DMS79 treated with DMSO at 0.1 percent for 48 hours (cell line): ENCODE data around the gene SCARB2.

Experiments
- DNase-seq: peaks from one replicate; lab custom pipeline; 2025; lab: John Stamatoyannopoulos, UW

Gene SCARB2

GRCh38 chr4:76148142-76148865 is 65.3 kb downstream of the SCARB2 start, which contains the start of gene NUP54:
Gene NUP54, minus strand, starts transcription at chr4:76148397. Its CDS starts 23 bp downstream, at chr4:76148374.
- DNase-seq: peak; percentile 81

DNA sequence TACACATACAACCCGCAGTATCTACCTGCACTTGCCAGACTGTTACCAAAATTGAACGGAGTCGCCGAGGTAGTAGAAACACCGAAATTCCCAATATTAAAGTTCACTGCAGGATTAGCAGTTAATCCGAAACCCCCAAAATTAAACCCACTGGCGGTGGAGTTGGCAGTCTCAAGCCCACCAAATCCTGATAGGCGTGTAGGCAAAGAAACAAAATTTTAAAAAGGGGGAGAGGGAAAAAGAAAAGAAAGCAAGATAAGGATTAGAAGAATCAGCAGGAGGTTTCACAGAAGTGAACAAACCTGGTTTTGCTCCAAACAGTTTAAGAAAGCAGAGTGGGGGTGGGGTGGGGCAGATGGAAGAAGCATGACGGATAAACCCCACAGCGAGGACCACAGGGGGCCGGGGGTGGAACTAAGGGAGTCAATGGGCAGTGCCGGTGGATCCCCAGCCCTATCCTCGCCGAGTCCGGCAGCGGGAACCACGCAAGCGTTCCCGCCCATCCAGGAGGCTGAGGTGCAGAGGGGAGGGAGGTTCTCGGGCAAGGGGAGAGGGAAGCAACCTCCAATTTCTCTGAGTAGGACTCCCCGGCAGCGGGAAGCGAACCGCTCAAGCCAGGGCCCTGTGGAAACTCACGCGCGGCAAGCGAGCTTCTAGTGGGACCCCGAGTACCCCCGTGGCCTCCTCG is 66.0 kb downstream of the SCARB2 start:
- DNase-seq: peak; percentile 18

DNA sequence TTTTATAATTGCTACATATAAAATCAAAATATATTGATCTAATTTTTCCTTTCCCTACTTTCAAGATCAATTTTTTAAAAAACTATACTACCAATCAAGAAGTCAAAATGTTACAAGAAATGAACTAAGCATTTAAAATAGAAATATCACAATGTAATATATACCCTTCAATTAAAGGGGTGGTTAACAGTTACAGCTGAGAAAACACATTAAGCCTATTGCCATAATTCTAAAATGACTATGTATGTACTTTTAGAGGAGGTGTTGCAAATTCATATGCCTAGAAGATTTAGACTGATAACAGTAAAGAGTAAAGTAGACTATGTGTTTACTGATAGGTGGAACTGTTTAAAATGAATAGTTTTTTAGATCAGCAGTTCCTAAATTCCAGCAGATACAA is 69.1 kb downstream of the SCARB2 start:
- DNase-seq: no peak

GRCh38 chr4:76141241-76141640 is 72.4 kb downstream of the SCARB2 start:
- DNase-seq: no peak

DNA sequence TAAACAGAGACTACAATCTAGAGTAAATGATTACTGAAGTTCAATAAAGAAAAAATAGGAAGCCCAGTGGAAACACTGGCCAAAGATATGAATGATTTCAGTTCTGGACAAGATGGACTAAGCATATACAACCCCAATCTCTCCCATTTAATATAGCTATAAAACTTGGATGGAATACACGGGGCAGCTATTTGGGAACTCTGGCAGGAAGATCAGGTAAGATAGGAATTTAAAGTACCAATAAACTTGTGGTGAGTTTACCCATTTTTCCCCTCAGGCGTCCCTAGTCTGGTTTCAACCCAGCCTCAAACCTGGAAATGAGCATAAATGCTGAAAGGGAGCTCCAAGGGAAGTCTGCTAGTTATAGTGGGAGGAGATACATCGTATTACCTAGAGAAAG is 85.9 kb downstream of the SCARB2 start:
- DNase-seq: no peak

- DNase-seq: peak; percentile 11
Observed at GRCh38 chr4:76125816-76126215, 87.8 kb downstream of the SCARB2 start.

DNA sequence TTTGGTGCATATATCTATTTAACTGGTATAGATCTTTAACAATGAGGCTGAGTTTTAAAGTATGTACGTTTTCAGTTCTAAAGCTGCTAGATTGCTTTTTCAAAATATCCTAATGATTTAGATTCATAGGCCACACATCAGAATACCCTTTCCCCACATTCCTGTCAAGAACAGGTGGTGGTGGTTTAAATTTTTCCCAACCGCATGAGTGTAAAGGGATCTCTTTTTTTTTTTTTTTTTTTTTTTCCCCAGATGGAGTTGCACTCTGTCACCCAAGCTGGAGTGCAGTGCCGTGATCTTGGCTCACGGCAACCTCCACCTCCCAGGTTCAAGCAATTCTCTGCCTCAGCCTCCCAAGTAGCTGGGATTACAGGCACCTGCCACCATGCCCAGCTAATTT is 93.4 kb downstream of the SCARB2 start:
- DNase-seq: no peak

- DNase-seq: no peak
Observed at GRCh38 chr4:76117536-76117935, 96.1 kb downstream of the SCARB2 start.

DNA sequence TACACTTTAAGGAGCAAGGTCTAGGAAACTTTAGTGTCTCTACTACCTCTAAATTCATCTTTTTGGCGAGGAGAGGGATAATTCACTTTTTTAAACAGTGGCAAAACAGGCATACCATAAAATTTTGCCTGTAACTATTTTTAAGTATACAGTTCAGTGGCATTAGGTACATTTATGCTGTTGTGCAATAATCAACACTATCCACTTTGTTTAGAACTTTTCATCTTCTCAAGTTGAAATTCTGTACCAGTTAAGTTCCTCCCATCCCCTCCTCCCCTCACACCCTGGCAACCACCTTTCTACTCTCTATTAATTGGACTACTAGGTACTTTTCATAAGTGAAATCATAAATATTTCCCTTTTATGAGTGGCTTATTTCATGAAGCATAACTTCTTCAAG is 96.8 kb downstream of the SCARB2 start:
- no peak for DNase-seq
